ENCODE data around the gene RFNG. TPM values are rescaled to one million over a fixed set of nuclear protein-coding genes. Genes with fewer than 3 reads are reported as not detected.

Gene RFNG
- total and polyA plus RNA-seq, 12 donors: 13.9 to 30.1 (median 20.3) TPM

- ATAC-seq: no peak
- Histone ChIP-seq H3K36me3 (peaks cover 0 to 58% (median 18%) of the 10 kb centered on the region in 9 donors), H3K4me3 (peak overlapping the region in 9 of 10 donors; percentile 73 to 97 (median 86)), H3K9me3 (no peaks in the 10 kb centered on the region), H3K27ac (peak overlapping the region in 4 of 10 donors; percentile 61 to 79 (median 70)), H3K4me1 (peaks cover 12 to 39% (median 28%) of the 10 kb centered on the region in 9 donors), H3K27me3 (no peaks in the 10 kb centered on the region)
- TF ChIP-seq CTCF (IDR thresholded peaks at IDR 0.05): no peak
- 90 to 91% methylated on average over 28 of the region's 28 CpGs for WGBS, 2 donors
- intact Hi-C loops (cut with DNase I): loop anchor here in 1 of 10 donors (5.0 kb wide), 1 partner anchor 47 kb away; the partner anchor contains the start of gene FASN
- peak in 1 of 2 donors; percentile 7 for DNase-seq
Observed at GRCh38 chr17:82050152-82050760, 1.4 kb downstream of the RFNG start.

- WGBS, 2 donors: 97% methylated on average over 16 of the region's 16 CpGs
- Histone ChIP-seq H3K9me3 (no peaks in the 10 kb centered on the region), H3K36me3 (peaks cover 0 to 51% (median 18%) of the 10 kb centered on the region in 9 donors), H3K27me3 (no peaks in the 10 kb centered on the region), H3K27ac (no peak overlapping the region), H3K4me1 (peaks cover 12 to 39% (median 28%) of the 10 kb centered on the region in 9 donors), H3K4me3 (no peak overlapping the region)
- ATAC-seq: peak in 1 of 8 donors; percentile 5
- peak in 1 of 2 donors; percentile 10 for DNase-seq
- TF ChIP-seq CTCF (IDR thresholded peaks at IDR 0.05): no peak
- intact Hi-C loops (cut with DNase I): loop anchor here in 1 of 10 donors (10.0 kb wide), 1 partner anchor 55 kb away; no protein-coding TSS in a partner anchor
Observed at GRCh38 chr17:82049521-82049971, 2.1 kb downstream of the RFNG start.

- intact Hi-C loops (cut with DNase I): loop anchor here in 1 of 10 donors (10.0 kb wide), 1 partner anchor 56 kb away; no protein-coding TSS in a partner anchor
- no peak overlapping the region for H3K27ac ChIP-seq
- ATAC-seq (no peak), DNase-seq (no peak)
- H3K4me1 ChIP-seq: peaks cover 12 to 39% (median 28%) of the 10 kb centered on the region in 9 donors
- peaks cover 0 to 47% (median 18%) of the 10 kb centered on the region in 9 donors for H3K36me3 ChIP-seq
- no peak for TF ChIP-seq CTCF (IDR thresholded peaks at IDR 0.05)
- no peaks in the 10 kb centered on the region for H3K27me3 ChIP-seq
- H3K4me3 ChIP-seq: no peak overlapping the region
- WGBS, 2 donors: 93% methylated on average over 8 of the region's 8 CpGs
- no peaks in the 10 kb centered on the region for H3K9me3 ChIP-seq
Observed at GRCh38 chr17:82049106-82049505, 2.5 kb downstream of the RFNG start.

- WGBS, 2 donors: 91 to 92% methylated on average over 19 to 20 of the region's 20 CpGs
- intact Hi-C loops (cut with DNase I): loop anchor here in 1 of 10 donors (10.0 kb wide), 1 partner anchor 56 kb away; no protein-coding TSS in a partner anchor
- ATAC-seq: no peak
Observed at GRCh38 chr17:82048571-82048971, 3.0 kb downstream of the RFNG start.

More at GRCh38 chr17:82048571-82048971, 3.0 kb downstream of the RFNG start:
- H3K9me3 ChIP-seq: no peaks in the 10 kb centered on the region
- H3K27ac ChIP-seq: no peak overlapping the region
- no peak for TF ChIP-seq CTCF (IDR thresholded peaks at IDR 0.05)
- no peak overlapping the region for H3K4me3 ChIP-seq
- peaks cover 0 to 42% (median 13%) of the 10 kb centered on the region in 9 donors for H3K36me3 ChIP-seq
- H3K4me1 ChIP-seq: peaks cover 12 to 35% (median 27%) of the 10 kb centered on the region in 9 donors
- peak in 1 of 2 donors; percentile 8 for DNase-seq
- H3K27me3 ChIP-seq: no peaks in the 10 kb centered on the region
